K562 (cell line): ENCODE measurements around the gene TRIM69. TPM values are rescaled to one million over a fixed set of nuclear protein-coding genes. Genes with fewer than 3 reads are reported as not detected.

Experiments used
- BRF1 ChIP-seq: IDR thresholded peaks from 3 replicates; pipeline ENCODE4 v1.6.1; 2011; ENCODE audit warnings: borderline replicate concordance, mild to moderate bottlenecking; ENCODE audit not compliant: insufficient read length; ENCODE audit errors: extremely low read depth
- CCNT2 ChIP-seq: IDR thresholded peaks from 2 replicates; pipeline ENCODE4 v1.6.1; 2011; ENCODE audit warnings: borderline replicate concordance, low read depth, mild to moderate bottlenecking, moderate library complexity, mixed read lengths, low read length; ENCODE audit not compliant: insufficient read length; ENCODE audit errors: extremely low read depth
- CREB3L1 ChIP-seq: fragments of 450-650 bp; IDR thresholded peaks from 2 replicates; pipeline ENCODE4 v1.6.1; 2014; ENCODE audit warnings: low read depth, mild to moderate bottlenecking, moderate library complexity, borderline replicate concordance
- DEAF1 ChIP-seq: fragments of 450-650 bp; formaldehyde crosslinking; IDR thresholded peaks from 2 replicates; pipeline ENCODE4 v1.4.0; 2020; ENCODE audit warnings: mild to moderate bottlenecking, moderate library complexity
- DMBX1 ChIP-seq: fragments of 250-450 bp; sonication (Bioruptor Pico); IDR thresholded peaks from 2 replicates; pipeline ENCODE4 v1.8.0; 2022; ENCODE audit warnings: inconsistent platforms, mild to moderate bottlenecking, moderate library complexity, borderline replicate concordance
- E2F5 ChIP-seq: sonication (generic); formaldehyde crosslinking; IDR thresholded peaks from 2 replicates; pipeline ENCODE4 v1.8.0; 2022; ENCODE audit warnings: mild to moderate bottlenecking, missing genetic modification reagents
- EGR1 ChIP-seq: fragments of 450-650 bp; conservative IDR thresholded peaks from 2 replicates; pipeline ENCODE4 v1.6.1; 2017; ENCODE audit warnings: mild to moderate bottlenecking
- FOXA3 ChIP-seq, 2 experiments: fragments of 450-650 bp in 1 of 2; sonication (generic) in 1 of 2; formaldehyde crosslinking; IDR thresholded peaks in 1 of 2; conservative IDR thresholded peaks in 1 of 2; 2 replicates each; pipeline versions ENCODE4 v1.4.0 to v1.8.0; 2020 to 2022; ENCODE audit warnings: mild to moderate bottlenecking in 2 of 2, missing genetic modification reagents in 1 of 2
- KDM1A ChIP-seq, 2 experiments: fragments of 450-650 bp; IDR thresholded peaks; 2 replicates each; pipeline ENCODE4 v1.6.1; 2016; ENCODE audit warnings: mild to moderate bottlenecking in 2 of 2
- KHSRP ChIP-seq: fragments of 450-650 bp; IDR thresholded peaks from 2 replicates; pipeline ENCODE4 v1.6.1; 2017
- MEIS2 ChIP-seq: fragments of 450-650 bp; IDR thresholded peaks from 2 replicates; pipeline ENCODE4 v1.6.1; 2014; ENCODE audit warnings: mild to moderate bottlenecking; ENCODE audit not compliant: partially characterized antibody
- MTF1 ChIP-seq: fragments of 250-450 bp; sonication (Bioruptor Pico); IDR thresholded peaks from 2 replicates; pipeline ENCODE4 v1.9.0; 2021; ENCODE audit warnings: moderate library complexity, mild to moderate bottlenecking, inconsistent platforms, borderline replicate concordance
- MXI1 ChIP-seq: IDR thresholded peaks from 2 replicates; pipeline ENCODE4 v1.6.1; 2011; ENCODE audit warnings: low read depth, mild to moderate bottlenecking, improper control_type of control experiment, low read length
- MYC ChIP-seq, 2 experiments: fragments of 250-450 bp in 1 of 2; sonication (Bioruptor Pico) in 1 of 2; IDR thresholded peaks; 2 replicates each; pipeline versions ENCODE4 v1.5.1 to v1.6.1; 2012 to 2021; ENCODE audit warnings: low read depth in 2 of 2, borderline replicate concordance in 1 of 2, improper control_type of control experiment in 1 of 2, low read length in 1 of 2, mild to moderate bottlenecking in 1 of 2, moderate library complexity in 1 of 2
- NFIC ChIP-seq: fragments of 450-650 bp; IDR thresholded peaks from 2 replicates; pipeline ENCODE4 v1.6.1; 2017; ENCODE audit warnings: mild to moderate bottlenecking, inconsistent platforms
- OTX1 ChIP-seq: fragments of 450-650 bp; formaldehyde crosslinking; IDR thresholded peaks from 2 replicates; pipeline ENCODE4 v1.4.0; 2022; ENCODE audit warnings: mild to moderate bottlenecking
- SIRT6 ChIP-seq: IDR thresholded peaks from one replicate; pipeline ENCODE4 v1.6.1; 2012; ENCODE audit warnings: low read depth, mild to moderate bottlenecking, control low read depth, inconsistent platforms, low read length, moderate library complexity
- SMAD2 ChIP-seq: fragments of 150-350 bp; IDR thresholded peaks from 2 replicates; pipeline ENCODE4 v1.6.1; 2014; ENCODE audit warnings: low read depth, mild to moderate bottlenecking, low read length
- THRAP3 ChIP-seq: fragments of 450-650 bp; IDR thresholded peaks from 2 replicates; pipeline ENCODE4 v1.6.1; 2016; ENCODE audit warnings: mild to moderate bottlenecking, inconsistent platforms, borderline replicate concordance
- XRCC5 ChIP-seq: fragments of 200-400 bp; formaldehyde crosslinking; IDR thresholded peaks from 2 replicates; pipeline ENCODE4 v1.6.1; 2017; ENCODE audit warnings: low read depth, mild to moderate bottlenecking, low read length
- ZFP36 ChIP-seq: fragments of 150-350 bp; IDR thresholded peaks from 2 replicates; pipeline ENCODE4 v1.6.1; 2018; ENCODE audit warnings: low read length, low read depth; ENCODE audit not compliant: partially characterized antibody
- ZNF146 ChIP-seq: IDR thresholded peaks from one replicate; pipeline ENCODE4 v1.6.1; 2018; ENCODE audit warnings: missing compliant biosample characterization; ENCODE audit not compliant: unreplicated experiment
- ZNF507 ChIP-seq: conservative IDR thresholded peaks from 2 replicates; pipeline ENCODE4 v1.6.1; 2017; ENCODE audit warnings: missing genetic modification characterization, missing compliant biosample characterization
- ZSCAN32 ChIP-seq: fragments of 450-650 bp; formaldehyde crosslinking; IDR thresholded peaks from 2 replicates; pipeline ENCODE4 v1.4.0; 2020; ENCODE audit warnings: mild to moderate bottlenecking, moderate library complexity
- polyA plus RNA-seq, 8 experiments: library from polyadenylated mRNA; depleted of rRNA in 4 of 8; stranded (reverse) in 5 of 8; unstranded in 3 of 8; fragments of >200 nt; fragmentation: Nextera tagmentation in 2 of 8; fragmentation: Illumina TruSeq in 1 of 8; extraction: Ambion mirVana in 2 of 8; extraction: Trizol in 1 of 8; gene quantifications; 2 replicates each; pipeline versions ENCODE4 v1.2.1 to v1.2.3, GENCODE V29; 2011 to 2014; ENCODE audit warnings: inconsistent platforms in 1 of 8, missing spikeins in 1 of 8
- total RNA-seq, 7 experiments: library from RNA; depleted of rRNA in 6 of 7; stranded (reverse); fragments of >200 nt in 6 of 7; fragmentation: Illumina TruSeq in 2 of 7; extraction: Trizol in 2 of 7; gene quantifications; 2 replicates each; pipeline versions ENCODE4 v1.2.1 to v1.2.3, GENCODE V29; 2011 to 2021; ENCODE audit warnings: low replicate concordance in 1 of 7
- TF ChIP-seq, protein P1 (sequence below): sonication (generic); formaldehyde crosslinking; IDR thresholded peaks from 2 replicates; pipeline ENCODE4 v1.9.0; 2022; ENCODE audit warnings: mild to moderate bottlenecking, missing genetic modification reagents

The TRIM69 gene
- total and polyA plus RNA-seq, 9 of the 15 experiments (the other 6 are each of a cell fraction or from before 2014, with no cell fraction given): 1.0 to 4.3 (median 2.3) TPM

GRCh38 chr15:44711743-44712345, 24.5 kb upstream of the TRIM69 start (continued):
- TF ChIP-seq BRF1 (no peak), CREB3L1 (no peak), CCNT2 (peak; percentile 49), MTF1 (CRISPR knock-in tag) (no peak), ZNF146 (CRISPR knock-in tag) (no peak), ZFP36 (no peak), ZNF507 (tag) (no peak), NFIC (peak; percentile 5; the same call in 1 of the 2 replicates), ZSCAN32 (CRISPR knock-in tag) (no peak), XRCC5 (no peak), THRAP3 (no peak), OTX1 (CRISPR knock-in tag) (no peak), FOXA3 (CRISPR knock-in tag; conservative IDR thresholded peaks at IDR 0.05 in 1 of 2, IDR thresholded peaks at IDR 0.05 in 1 of 2) (no peak), SIRT6 (no peak), MXI1 (no peak), DEAF1 (CRISPR knock-in tag) (no peak), E2F5 (0 out of 2 replicates have a peak, but pooled peaks have one; percentile 18), MEIS2 (peak; percentile 1), MYC (IDR thresholded peaks at IDR 0.05; ENCODE audit: low read depth, low read length) (0 out of 2 replicates have a peak, but pooled peaks have one; percentile 6), MYC (CRISPR knock-in tag; IDR thresholded peaks at IDR 0.05; ENCODE audit: borderline replicate concordance, low read depth) (no peak), KHSRP (no peak), EGR1 (no peak), KDM1A (IDR thresholded peaks at IDR 0.05) (no peak), SMAD2 (no peak), DMBX1 (CRISPR knock-in tag) (0 out of 2 replicates have a peak, but pooled peaks have one; percentile 36)
- TF ChIP-seq, protein P1, sequence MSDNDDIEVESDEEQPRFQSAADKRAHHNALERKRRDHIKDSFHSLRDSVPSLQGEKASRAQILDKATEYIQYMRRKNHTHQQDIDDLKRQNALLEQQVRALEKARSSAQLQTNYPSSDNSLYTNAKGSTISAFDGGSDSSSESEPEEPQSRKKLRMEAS (CRISPR knock-in tag): peak; percentile 24; the same call in 1 of the 2 replicates
